HCT116 (cell line): ENCODE measurements around the gene TSLP.

Experiments used
- CTCF ChIP-seq, 3 experiments: fragments of 200-600 bp in 1 of 3; sonication (generic) in 1 of 3; IDR thresholded peaks in 2 of 3; conservative IDR thresholded peaks in 1 of 3; 2 replicates each; pipeline ENCODE4 v1.5.1; 2012 to 2017; ENCODE audit warnings: low read depth in 2 of 3, low read length in 2 of 3, antibody characterized with exemption in 1 of 3, borderline replicate concordance in 1 of 3, control low read depth in 1 of 3, mild to moderate bottlenecking in 1 of 3, mixed read lengths in 1 of 3, mixed run types in 1 of 3, moderate library complexity in 1 of 3; ENCODE audit not compliant: insufficient read depth in 1 of 3
- POLR2A ChIP-seq: IDR thresholded peaks from 2 replicates; pipeline ENCODE4 v1.7.0; 2011; ENCODE audit warnings: borderline replicate concordance; ENCODE audit not compliant: insufficient read depth, insufficient read length; ENCODE audit errors: extremely low read depth

- no peak for TF ChIP-seq CTCF (IDR thresholded peaks at IDR 0.05 in 2 of 3, conservative IDR thresholded peaks at IDR 0.05 in 1 of 3; ENCODE audit: borderline replicate concordance in 1 of 3, insufficient read depth in 1 of 3, low read depth in 2 of 3, low read length in 2 of 3)
- no peak for TF ChIP-seq POLR2A
These were observed 43.7 kb downstream of the TSLP start for GRCh38 chr5:111115229-111115628.
